ENCODE data around the gene MAPKAPK3.
"Not testable (repeated sequence)": the region's sequence is repeated elsewhere in the genome, so short reads cannot be mapped to it uniquely, and the experiment has no call there.

The MAPKAPK3 gene

DNA sequence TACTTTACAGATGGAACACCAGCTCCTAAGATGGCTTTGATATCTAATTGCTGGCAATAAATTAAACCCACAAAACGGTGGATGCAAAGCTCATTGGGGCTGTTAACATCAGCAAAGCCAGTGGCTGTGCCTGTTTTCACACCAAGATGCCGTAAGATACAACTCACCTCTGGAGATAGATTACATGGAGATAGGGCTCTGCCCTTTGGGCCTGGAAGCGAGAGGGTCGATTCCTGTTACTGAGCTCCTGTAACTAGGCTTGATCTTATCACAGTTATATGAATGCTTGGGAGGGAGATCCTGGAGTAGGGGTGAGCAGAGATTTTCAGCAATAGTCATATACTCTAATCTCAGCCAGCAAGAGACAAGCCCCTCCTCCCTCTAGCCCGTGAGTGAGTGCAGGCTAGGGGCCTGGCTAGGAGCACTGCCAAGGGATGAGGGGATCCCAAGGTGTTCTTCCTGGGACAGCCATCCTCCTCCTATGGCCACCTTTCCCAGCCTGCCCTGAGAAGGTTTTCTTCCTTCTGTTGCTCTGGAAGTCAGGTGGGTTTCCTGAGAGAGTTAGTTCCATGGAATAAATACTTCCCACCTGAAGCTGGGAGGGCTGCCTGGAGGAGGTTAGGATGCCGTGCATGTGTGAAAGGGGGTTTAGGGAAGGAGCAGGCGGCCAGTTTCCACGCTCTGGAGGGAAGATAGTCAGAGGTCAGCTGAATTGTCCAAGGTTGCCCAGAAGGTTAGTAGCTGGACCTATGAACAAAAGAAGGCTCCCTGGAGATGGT, 39.7 kb downstream of the MAPKAPK3 start:
- no peak for DNase-seq

DNA sequence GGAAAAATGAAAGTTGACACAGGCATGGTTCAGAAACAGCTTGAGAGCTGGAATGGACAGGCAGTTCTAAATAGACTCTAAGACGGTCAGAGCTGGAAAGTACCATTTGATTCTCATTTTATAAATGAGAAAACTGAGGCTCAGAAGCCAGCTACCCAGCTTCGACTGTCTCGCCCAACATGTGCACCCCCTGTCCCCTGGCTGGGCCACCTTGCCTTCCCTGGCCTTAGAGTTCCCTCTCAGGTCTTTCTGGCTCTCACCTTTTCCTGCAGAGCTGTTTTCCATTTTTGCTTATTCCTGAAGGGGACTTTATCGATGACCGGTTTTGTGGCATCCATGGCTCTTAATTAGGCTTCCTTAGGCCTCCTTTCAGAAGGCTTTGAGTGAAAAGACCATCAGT, 40.5 kb downstream of the MAPKAPK3 start:
- DNase-seq: peak in 1 of 2 experiments; percentile 6

DNA sequence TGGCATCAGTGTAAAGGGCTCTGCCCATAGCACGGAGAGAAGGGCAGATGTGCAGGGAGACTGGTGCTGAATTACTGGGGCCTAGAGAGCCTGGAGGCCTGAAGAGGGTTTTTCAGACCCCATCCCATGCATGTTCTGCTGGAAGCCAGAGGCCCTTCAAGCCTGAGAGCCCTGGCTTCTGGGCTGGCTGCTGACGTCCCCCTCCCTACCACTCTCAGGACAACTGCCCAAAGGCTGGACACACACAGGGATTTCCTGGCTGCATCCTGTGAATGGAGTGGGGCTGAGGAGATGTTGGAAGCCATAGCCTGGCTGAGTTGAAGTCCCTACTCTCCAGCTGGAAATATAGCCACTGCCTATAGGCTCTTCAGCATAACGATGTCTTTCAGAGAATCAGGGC, 40.9 kb downstream of the MAPKAPK3 start:
- peak; percentile 13 for DNase-seq

DNA sequence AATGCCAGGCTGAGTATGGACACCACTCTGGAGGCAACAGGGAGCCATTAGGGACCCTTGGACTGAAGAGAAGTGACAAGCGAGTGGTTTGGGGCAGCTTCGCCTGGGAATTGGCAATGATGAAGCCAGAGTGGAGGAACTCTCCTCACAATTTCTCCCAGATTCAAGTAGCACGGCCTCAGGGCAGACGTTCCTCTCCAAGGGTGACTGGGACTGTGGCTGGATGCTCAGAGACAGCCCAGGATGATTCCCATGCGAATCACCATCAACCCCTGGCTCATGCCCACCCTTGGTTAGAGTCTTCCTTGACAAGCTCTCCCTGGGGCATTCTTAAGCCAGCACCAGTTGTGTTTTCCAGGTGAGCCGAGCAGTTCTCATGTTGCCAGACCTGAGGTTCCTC, 41.5 kb downstream of the MAPKAPK3 start:
- peak; percentile 13 to 14 for DNase-seq

DNA sequence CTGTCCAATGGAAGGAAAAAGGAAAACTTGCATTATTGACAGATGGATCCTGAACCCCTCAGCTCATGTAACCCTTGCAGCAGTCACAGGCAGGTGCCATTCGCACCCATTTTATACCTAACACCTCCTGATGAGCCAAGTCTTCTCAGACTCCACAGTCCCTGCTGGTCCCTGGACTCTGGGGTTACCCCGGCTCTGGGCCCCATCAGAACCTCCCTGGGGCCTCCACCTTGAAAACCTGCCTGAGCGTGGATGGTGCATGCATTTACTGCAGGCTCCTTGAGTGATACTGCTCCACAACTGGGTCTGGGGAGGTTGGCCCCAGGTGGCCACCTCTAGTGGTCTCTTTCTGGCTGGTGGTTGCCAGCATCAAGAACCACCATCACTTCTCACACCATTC, 41.9 kb downstream of the MAPKAPK3 start:
- DNase-seq: peak in 1 of 2 experiments; percentile 13

DNA sequence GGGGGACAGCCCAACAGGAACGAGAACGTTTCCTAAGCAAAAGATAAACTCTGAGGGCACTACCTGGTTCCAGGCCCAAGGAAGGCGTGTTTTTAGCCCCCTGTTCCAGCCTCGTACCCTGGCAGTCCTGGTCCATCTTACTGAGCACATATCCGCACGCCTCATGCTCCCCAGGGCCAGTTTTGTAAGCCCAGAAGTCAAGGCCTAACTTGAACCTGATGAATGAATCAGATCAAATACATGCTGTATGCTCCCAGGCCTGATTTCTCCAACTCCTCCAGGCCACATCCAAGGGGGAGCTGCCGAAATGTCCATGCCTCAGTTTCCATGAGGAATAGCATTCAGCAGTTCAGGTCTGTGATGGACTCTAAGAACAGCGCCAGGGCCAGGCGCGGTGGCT, 43.4 kb downstream of the MAPKAPK3 start:
- peak; percentile 11 to 12 for DNase-seq

DNA sequence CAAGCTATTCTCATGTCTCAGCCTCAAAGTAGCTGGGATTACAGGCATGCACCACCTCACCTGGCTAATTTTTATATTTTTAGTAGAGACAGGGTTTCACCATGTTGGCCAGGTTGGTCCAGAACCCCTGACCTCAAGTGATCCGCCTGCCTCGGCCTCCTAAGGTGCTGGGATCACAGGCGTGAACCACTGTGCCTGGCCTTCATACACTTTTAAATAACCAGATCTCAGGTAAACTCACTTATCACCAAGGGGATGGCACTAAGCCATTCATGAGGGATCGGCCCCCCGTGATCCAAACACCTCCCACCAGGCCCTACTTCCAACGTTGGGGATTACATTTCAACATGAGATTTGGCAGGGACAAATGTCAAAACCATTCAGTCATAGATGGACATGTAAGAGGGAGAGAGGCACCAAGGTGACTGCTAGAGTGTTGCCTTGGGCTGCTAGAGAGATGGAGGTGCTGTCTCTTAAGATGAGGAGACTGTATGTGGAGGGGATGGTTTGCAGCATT, 44.4 kb downstream of the MAPKAPK3 start:
- no peak for DNase-seq

DNA sequence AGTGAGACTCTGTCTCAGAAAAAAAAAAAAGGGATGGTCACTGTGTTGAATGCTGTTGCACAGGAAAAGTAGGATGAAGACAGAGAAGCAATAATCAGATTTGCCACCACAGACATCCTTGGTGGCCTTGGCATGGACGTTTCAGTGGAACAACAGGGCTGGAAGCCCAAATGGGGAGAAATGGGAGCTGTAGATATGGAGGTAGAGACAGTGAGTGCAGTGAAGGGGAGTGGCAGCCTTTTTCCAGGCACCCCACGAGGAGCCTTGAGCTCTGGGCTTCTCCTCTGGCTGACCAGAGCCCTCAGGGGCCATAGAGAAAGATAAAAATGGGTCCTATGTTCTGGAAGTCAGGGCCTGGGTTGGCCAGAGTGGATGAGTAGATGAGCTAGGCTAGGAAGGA, 45.5 kb downstream of the MAPKAPK3 start:
- no peak for DNase-seq

DNA sequence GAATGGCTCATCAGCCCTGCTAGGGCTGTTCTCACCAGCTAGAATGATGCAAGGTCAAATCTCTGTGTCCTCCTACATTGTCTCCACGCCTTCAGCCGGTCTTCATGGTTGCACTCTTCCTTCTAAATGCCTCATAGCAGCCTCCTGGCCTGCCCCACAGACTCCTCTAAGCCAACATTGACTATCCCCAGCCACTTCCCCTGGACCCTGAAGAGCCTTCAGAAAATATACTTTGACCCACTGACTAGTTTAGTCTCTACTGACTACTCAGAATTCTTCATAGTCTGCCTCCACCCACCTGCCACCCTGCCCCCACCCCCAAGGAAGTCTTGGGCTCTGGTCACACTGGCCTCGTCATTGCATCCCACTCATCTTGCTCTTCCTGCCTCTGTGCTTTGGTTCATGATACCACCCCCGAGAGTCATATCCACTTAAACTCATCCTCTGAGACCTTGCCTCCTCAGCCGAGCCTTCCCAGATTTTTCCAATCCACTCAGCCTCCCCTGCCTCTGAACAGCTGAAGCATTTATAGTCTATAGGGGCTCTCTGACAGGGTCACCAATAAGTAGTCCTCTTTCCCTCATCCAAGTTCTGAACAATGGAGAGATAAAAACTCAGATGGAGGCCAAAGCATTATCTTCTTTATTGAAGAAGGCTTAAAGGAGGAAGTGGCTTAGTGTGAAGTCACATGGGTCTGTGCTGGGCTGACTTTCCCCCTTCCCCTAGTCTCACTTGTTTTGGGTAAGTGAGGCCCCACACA, 48.3 kb downstream of the MAPKAPK3 start:
- peak in 1 of 2 experiments; percentile 60 for DNase-seq

DNA sequence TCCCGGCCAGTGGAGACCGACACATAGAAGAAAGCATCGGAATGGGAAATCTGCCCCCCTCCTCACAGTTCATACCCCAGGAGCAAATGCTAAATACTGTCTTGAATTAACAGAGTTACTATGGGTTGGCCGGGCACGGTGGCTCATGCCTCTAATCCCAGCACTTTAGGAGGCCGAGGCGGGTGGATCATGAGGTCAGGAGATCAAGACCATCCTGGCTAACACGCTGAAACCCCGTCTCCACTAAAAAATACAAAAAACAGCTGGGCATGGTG, 48.8 kb downstream of the MAPKAPK3 start:
- DNase-seq: not testable (repeated sequence)

DNA sequence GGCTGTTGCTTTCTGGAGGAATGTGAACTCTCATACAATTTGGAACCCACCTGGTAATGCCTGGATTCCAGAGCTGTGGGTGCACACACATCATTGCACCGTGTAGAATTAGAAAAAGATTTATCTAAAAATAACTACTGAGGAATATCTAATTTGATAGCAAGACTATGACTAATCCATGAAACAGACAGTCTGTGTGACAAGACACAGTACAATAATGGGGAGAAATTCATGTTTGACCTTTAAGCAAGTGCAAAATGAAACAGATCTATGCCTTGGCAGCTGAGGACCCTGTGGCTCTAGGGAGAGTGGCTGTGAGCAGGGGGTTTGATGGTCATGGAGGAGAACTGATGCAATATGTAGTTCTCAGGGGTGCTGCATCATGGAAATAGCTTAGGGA, 49.9 kb downstream of the MAPKAPK3 start:
- DNase-seq: no peak

DNA sequence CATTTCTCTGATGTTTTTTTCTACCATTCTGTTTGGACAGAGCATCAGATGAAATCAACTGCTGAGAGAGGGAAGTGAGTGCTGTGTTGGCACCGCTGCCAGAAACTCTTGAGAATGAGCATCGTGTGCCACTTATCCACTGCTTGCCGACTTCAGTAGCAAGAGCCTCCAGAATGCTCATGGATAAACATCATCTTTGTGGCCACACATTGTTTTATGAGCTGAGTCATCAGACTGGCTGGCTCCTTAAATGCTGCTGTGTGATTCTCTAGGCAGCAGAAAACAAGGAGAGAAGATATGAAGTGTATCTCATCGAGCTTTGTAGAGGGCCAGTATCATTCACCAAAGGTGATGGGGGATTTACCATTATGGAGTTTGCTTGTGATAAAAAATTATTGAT, 54.4 kb downstream of the MAPKAPK3 start:
- DNase-seq: no peak

DNA sequence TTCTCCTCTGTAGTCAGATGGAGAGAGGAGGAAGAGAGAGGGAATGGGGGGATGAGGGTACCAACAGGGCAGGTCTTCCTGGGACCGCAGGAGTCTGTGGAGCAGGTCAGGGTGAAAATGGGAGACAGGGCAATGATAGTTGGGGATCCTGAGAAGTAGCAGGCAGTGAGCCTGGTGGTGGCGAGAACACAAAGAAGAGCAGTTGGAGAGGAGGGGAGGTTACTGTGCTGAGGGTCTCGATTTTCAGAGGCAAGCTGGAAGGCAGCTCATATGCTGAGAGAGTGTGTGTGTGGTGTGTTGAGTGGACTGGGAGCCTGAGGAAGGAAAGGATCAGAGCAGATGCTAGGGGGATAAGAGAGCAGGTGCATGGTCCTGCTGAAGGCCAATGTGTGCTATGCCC, 55.7 kb downstream of the MAPKAPK3 start:
- no peak for DNase-seq

DNA sequence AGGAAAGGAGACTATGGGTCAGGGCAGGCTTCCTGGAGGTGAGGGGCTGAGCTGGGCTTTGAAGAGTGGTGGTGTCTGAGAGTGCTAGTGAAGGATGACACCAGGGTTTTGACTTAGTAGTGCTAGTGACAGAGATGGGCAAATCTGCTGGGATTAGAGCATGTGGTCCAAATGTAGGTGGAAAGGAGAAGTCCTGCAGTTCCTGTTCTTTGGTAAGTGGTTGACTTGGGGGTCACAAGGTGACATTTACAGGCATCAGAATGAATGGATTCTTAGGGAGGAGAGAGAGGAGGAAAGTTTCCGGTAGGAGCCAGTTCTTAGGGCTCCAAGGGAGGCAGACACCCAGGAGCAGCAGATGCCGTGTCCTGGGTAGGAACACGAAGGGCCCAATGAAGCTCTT, 57.0 kb downstream of the MAPKAPK3 start:
- DNase-seq: no peak

DNA sequence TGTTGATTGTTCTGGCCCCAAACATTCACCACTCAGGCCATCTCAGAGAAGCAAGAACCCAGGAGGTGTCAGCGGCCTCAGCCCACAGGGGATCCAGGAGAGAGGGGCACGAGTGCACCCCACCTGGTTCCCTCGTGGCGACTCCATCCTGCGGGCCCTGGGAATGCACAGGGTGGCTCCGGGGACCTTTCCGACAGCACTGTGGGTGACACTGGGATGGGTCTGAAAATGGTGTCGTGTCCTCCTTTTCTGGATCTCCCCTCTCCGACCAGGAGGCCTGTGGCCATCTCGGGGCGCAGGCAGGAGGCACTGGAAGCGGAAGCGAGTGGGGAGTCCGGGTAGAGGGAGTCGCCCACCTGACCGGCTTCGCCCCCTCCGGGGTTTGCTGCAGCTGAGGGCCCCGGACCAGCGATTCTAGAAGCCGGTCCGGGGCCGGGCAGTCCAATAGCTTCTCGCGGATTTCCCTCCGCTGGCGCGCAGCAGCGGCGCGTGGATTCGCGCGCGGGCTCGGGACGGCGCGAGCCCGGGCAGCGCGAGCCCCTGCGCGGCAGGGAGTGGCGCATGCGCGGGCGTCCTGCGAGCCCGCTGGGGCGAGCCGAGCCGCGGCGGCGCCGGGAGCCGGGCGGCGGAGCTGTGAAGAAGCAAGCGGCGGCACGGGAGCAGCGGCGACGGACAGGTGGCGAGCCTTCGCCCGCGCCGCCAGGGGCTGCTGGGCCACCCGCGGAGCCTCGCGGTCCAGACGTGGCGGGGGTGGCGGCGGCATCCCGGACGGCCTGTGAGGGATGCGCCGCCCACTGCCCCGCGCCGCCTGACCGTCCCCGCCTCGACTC, 57.6 kb downstream of the MAPKAPK3 start, which contains the start of gene DOCK3:
Gene DOCK3, plus strand, starts transcription at position 579 of the 830 bp plus-strand sequence. CDS start 337 bp downstream, outside the sequence.
- peak; percentile 71 to 77 for DNase-seq

DNA sequence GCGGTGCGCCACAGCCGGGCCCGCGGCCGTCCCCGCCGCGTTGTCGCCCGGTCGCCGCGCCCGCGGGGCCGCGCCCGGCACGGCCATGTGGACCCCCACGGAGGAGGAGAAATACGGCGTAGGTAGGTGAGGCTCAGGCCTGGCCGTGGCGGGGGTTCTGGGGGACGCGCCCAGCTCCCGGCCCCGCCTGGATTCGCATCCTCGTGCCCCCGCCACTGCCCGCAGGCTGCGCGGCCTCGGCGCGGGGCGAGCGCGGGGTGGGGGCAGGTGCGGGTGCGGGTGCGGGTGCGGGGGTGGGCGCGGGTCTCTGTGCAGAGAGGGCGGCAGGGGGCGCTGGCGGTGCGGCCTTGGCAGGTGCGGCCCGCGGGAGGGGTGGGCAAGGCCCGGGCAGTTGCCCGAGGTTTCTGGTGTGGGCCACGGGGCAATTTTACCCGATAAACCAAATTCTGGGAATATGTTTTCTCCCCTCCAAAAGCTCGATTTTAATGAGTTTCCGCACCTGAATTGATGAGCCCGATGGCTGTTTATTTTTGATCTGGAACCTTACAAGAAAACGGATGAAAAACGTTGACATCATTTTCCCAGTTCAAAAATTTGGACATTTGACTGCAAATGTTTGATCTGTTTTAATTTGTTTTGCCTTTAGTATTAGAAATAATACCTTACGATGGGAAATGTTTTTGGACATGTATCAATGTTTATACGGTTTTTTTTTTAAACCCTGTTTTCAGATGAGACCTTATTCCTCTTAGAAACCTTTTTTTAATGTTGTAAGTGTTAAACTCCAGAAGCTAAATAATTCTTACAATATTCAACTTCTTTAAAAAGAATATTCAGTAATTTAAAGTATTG, 58.5 kb downstream of the MAPKAPK3 start:
- DNase-seq: peak; percentile 78 to 82

DNA sequence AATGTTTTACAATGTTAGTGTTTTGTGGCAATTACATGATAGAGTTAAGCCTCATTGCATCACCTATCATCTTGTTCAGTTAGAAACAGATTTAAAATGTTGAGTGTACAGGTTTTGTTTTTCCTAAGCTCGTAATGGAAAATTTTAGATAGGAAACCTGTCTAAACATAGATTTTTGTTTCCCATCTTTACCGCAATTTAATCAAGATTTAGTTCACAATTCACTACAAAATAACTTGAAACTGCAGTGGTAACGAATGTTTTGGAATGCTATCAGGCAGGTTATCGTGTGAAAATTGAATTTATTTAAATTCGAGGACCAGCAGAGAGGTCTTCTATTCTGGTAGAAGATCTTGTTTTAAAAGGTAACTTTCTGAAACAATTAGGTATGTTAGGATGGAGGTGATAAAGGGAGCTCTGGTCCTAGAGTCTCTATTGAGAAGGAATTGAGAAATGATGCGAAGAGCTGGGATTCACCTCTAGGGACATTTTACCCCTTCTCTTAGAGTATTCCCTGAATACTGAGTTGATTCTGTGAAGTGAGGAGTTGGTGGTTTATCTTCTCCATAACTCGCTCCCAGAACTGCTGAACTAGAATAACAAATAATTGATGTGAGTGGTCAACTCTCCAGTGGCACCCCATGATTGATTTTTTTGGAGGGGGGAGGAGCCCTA, 59.2 kb downstream of the MAPKAPK3 start:
- no peak for DNase-seq

DNA sequence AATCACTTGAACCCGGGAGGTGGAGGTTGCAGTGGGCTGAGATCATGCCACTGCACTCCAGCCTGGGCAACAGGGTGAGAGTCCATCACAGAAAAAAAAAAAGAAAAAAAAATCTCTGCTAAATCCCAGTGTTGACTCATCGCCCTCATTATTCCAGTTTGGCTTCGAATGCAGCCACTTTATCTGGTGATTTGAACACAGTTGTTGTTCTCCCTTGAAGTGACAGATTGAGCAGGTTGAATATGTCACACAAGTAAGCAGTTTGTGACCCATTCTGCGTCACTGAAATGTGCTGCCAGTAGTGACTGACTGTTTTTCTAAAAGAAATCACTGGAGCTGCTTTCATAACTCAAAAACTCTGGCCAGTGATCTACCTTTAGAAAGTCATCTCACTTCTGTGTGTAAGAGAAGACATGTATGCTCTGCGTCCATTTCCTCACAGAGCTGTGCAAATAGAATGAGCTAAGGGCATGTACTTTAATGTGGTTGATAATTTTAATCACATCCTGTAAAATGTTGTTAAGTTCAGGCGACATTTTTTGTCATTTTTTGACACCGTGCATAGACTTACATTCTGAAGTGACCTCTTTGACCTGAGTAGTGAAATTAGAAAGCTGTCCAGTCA, 70.3 kb downstream of the MAPKAPK3 start:
- DNase-seq: no peak

DNA sequence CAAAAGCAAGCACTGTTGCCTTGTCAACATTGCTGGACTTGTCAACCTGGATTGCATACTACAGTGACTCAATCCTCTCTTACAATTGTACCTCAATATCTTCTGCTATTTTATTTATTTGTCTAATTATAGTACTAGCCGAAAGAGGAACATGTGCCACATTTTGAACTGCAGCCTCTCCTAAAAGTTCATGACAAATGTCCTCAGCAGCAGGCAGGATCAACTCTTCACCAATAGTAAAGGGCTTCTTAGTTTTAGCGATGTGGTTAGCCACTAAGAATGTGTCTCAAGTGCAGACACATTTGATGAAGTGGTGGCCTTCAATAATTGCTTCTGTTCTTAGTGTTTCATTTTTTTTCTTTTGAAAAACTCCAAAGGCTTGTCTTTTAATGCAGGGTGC, 71.0 kb downstream of the MAPKAPK3 start:
- DNase-seq: no peak

DNA sequence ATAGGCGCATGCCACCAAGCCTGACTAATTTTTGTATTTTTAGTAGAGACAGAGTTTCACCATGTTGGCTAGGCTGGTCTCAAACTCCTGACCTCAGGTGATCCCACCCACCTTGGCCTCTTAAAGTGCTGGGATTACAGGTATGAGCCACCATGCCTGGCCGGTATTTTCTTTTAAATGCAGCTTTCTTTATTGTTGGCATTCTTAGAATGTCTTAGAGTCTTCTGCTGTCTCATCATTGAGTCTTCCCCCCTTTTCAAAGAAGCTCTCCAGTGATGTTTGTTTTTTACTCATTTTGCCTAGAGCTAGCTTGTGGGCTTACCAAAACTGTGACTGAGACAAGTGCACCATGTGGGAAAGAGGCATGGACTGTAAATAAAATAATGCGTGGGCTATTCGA, 71.7 kb downstream of the MAPKAPK3 start:
- not testable (repeated sequence) for DNase-seq

DNA sequence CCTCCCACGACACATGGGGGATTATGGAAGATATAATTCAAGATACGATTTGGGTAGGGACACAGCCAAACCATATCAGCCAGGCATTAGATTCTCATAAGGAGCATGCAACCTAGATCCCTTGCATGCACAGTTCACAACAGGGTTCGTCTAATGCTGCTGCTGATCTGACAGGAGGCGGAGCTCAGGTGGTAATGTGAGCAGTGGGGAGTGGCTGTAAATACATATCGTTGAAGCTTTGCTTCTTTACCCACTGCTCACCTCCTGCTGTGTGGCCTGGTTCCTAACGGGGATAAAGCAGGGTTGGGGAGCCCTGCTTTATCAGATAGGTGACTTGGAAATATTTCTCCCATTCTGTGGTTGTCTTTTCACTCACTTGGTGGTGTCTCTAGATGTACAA, 72.6 kb downstream of the MAPKAPK3 start:
- DNase-seq: no peak

Data from activated T-cell treated with anti-CD3 and anti-CD28 coated beads, Interleukin-2, amount 50 U/mL, for 48 hours (primary cell).